ENCODE data around the gene PTPRN2.

The PTPRN2 gene

DNA sequence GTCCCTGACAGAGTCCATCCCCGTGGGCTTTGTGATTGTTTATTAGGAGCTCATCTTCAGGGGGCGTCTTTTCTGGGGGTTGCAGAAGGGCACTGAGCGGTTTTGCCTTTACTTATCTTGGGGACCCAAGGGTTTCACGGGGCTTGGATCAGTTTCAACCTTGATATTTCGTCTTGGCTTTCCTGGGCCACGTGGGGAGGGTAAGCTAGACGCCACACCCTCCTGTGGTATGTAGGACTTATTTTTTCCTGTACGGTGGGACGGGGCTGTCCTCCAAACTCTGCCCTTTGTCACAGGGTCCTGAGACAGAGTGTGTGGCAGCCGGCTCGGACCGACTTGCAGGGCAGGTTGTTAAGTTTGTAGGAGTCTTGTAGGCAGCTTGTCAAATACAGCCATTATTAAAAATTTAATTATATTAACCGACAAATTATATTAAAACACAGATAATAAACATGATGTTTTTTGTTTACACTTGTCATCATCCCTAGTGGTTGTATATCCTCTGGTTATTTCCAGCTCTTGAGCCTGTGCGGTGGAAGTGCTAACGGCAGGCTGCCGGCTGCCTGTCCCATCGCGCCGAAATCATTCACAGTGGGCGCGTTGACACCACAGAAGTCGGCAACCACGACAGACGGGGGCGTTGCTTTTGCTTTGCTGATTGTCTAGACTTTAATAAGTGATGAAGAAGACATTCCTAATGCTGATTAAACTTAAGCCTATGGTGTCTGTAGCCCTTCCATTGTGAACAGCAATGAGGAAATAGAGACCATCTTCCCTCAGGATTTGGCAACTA, 1057.7 kb downstream of the PTPRN2 start:
- no peak for TF ChIP-seq POLR2A (IDR thresholded peaks at IDR 0.05; ENCODE audit: low read depth, low read length)
- DNase-seq (ENCODE audit: insufficient read length, low spot score) = no peak
- FAIRE-seq = no peak

DNA sequence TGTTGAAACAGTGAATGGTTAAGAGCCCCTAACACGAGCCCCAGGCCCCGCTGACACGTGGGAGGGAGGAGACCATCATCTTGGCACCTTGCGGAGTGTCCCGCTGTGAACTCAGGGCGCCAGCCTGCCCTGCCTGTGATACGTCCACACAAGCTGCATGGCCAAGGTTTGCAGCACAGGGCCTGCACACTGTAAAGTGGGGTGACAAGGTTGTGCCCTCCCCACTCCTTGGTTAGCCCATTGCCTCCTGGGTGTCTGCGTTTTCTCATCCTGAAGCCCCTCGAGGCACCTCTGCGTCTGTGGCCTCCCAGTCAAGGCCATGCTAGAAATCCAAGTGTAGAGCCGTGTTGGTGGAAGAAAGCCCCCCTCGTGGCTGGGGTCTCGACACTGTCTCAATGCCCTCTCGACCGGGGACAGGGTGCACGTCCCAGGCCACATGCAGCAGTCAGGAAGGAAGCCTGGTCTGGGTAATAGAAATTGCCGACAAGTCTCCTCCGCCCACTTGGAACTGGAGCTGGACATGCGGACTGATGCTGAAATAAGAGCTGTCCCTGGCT, 1058.8 kb downstream of the PTPRN2 start:
- no peak for FAIRE-seq

DNA sequence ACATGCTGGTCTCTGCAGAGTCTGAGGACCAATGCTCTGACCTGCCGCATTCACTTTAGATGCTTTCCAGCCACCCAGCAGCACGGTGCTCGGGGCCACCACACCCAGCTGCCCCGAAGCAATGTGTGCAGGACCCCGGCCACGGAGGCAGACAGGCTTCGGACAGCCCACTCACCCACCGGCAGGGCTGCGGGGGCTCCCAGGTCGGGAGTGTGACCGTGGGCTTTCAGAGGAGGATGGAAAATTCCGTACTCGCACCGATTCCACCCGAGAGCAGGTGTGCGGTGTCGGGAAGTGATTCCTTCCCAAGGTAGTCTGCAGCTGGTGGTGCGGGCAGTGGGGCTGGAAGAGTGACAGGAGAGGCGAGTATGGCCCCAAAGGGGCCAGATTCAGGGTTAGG, 1059.9 kb downstream of the PTPRN2 start:
- DNase-seq (ENCODE audit: insufficient read length, low spot score) (no peak), FAIRE-seq (no peak)
- TF ChIP-seq POLR2A (IDR thresholded peaks at IDR 0.05; ENCODE audit: low read depth, low read length) = no peak

More for the DNA sequence above, 1058.8 kb downstream of the PTPRN2 start:
- DNase-seq (ENCODE audit: insufficient read length, low spot score) = no peak
- TF ChIP-seq POLR2A (IDR thresholded peaks at IDR 0.05; ENCODE audit: low read depth, low read length) = no peak

DNA sequence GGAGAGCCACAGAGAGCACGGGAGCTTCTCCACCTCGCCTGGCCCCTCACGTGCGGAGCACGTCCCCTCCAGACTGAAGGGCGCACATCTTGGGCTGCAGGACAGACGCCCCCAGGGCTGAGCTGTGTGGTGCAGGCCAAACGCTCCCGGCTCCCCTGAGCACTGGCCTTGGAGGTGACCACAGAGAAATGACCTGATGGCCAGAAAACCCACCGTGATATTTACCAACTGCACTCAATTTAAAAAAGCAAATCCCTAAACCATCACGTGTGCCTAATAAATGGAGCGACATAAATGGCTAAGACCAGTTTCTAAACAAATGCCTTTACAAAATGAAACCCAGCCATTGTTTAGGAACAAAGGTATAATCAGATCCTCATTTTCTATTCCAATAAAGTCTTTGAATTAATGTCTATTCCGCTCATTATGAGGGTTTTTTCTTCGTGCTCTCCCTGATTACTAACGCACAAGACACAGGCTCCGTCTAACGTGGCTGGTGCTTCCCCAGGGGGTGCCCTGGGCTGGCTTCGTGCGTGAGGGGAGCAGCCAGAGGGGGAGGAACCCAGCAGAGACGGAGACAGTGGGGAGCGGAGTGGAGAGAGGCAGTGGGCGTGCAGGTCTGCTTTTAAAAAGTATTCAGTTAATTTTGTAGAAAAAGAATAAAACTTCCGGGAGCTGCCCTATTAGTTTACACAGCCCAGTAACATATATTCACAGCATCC, 1060.5 kb downstream of the PTPRN2 start:
- DNase-seq (ENCODE audit: insufficient read length, low spot score) = no peak
- TF ChIP-seq POLR2A (IDR thresholded peaks at IDR 0.05; ENCODE audit: low read depth, low read length) = no peak
- FAIRE-seq = no peak

DNA sequence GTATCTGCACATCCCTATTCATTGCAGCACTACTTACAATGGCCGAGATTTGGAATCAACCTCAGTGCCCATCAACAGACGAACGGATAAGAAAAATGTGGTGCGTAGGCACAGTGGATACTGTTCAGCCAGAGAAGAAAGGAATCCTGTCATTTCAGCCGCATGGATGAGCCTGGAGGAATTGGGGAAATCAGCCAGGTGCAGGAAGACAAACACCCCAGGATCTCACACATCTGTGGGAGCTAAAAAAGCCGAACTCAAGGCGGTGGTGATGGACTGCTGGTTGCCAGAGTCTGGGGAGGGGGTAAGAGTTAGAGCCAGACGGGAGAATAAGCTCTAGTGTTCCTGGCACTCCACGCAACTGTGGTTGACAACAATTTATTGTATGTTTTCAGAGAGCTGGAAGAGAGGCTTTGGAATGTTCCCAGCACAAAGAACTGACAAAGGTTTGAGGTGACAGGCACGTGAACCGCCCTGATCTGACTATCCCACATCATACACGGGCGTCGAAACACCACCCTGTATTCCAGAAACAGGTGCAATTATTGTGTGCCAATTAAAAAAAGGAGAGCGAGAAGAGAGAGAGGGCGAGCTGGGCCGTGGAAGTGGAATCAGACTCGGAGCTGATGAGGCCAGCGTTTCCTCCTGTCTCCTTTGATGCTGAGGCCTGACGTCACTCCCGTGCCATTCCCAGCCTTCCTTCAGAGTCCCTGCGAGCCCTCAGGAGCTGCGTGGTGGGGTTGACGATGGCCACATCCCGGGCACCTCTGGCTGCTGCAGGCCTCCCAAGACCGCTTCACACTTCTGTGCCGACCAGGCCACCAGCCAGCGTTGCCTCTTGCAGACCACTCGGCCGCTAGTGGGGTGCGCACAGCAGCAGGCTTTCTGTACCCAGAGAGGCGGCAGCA, 1061.4 kb downstream of the PTPRN2 start:
- no peak for TF ChIP-seq POLR2A (IDR thresholded peaks at IDR 0.05; ENCODE audit: low read depth, low read length)
- FAIRE-seq (no peak), DNase-seq (ENCODE audit: insufficient read length, low spot score) (no peak)

DNA sequence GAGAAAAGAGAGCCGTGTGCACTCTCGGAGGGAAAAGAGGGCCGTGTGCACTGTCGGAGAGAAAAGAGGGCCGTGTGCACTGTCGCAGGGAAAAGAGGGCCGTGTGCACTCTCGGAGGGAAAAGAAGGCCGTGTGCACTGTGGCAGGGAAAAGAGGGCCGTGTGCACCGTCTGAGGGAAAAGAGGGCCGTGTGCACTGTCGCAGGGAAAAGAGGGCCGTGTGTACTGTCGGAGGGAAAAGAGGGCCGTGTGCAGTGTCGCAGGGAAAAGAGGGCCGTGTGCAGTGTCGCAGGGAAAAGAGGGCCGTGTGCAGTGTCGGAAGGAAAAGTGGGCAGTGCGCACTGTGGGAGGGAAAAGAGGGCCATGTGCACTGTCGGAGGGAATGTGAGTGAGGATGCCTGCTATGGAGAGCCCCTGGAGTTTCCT, 1062.1 kb downstream of the PTPRN2 start:
- TF ChIP-seq POLR2A (IDR thresholded peaks at IDR 0.05; ENCODE audit: low read depth, low read length) = no peak
- no peak for DNase-seq (ENCODE audit: insufficient read length, low spot score)
- FAIRE-seq = no peak

DNA sequence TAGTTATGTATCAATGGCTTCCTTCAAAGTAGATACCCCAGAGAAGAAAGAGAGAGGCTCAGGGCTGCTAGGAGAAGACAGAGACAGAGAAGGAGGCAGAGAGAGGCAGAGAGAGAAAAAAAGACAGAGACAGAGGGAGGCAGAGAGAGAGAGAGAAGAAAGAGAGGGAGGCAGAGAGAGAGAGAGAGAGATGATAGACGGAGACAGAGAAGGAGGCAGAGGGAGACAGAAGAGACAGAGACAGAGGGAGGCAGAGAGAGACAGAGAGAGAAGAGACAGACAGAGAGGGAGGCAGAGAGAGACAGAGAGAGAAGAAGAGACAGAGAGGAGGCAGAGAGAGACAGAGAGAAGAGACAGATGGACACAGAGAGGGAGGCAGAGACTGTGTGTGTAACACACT, 1062.9 kb downstream of the PTPRN2 start:
- DNase-seq (ENCODE audit: insufficient read length, low spot score) = no peak
- no peak for FAIRE-seq
- no peak for TF ChIP-seq POLR2A (IDR thresholded peaks at IDR 0.05; ENCODE audit: low read depth, low read length)

DNA sequence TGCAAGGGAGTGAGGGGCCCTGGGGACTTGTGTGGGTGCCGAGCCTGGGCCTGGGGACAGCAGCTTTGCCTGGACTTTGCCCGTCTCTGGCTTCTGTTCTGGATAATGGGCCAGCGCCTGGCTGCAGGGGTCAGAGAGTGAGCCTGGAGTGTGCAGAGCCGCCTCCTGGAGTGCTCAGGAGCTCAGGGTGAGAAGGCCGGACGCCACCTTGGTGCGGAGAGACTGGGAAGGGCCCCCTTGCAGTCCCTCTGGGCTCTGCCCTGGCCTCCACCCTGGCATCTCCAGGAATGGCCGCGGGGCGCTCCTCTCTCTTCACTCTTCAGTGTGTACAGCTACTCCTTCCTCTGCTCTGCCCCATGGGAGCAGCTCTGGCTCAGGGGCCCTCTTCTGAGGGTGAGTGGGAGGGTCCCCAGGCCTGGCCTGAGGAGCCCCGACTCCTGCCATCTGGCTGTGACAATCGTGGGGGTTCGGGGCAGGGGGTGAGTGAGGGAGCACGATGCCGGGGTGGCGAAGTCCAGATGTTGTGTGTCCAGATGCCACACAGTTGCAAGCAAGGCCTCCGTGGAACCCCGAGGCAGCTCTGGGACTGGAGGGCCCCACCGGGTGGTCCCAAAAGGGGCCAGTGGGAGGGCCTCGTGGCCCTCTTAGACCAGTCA, 1063.7 kb downstream of the PTPRN2 start:
- no peak for TF ChIP-seq POLR2A (IDR thresholded peaks at IDR 0.05; ENCODE audit: low read depth, low read length)
- DNase-seq (ENCODE audit: insufficient read length, low spot score) (no peak), FAIRE-seq (no peak)

DNA sequence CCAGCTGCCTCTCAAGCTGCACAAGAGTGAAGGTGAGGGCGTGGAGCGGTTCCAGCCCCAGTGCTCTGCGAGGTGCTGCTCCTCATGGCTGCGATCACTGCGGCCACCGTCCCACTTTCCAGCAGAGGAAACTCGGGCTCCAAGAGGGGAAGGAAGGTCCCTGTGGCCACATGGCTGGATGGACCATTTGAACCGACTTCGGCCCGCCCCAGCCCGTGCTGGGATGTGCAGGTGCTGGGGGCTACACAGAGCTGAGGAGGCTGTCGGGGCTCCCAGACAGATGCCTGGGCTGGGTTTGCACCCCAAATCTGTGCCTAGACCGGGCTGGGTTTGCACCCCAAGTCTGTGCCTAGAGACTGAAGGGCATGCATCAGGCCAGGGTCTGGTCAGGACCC, 1064.3 kb downstream of the PTPRN2 start:
- TF ChIP-seq POLR2A (IDR thresholded peaks at IDR 0.05; ENCODE audit: low read depth, low read length) = no peak
- DNase-seq (ENCODE audit: insufficient read length, low spot score) (no peak), FAIRE-seq (no peak)

DNA sequence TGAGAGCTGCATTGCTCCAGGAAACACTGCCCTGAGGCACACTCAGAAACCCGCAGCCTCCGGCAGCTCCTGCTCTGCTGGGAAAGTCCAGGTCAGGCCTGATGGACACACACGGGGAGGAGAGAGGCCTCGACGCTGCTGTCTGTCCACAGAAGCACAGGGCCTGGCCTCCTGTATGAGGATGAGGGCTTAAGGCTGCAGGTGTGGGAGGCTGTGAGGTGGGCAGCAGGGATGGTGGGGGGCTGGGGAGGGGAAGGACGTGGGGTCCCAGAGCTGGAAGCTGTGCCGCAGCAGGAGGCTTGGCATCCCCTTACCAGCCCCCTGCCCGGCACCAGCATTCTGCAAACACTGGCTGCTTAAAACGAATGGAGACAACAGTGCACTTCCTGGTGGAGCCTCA, 1064.7 kb downstream of the PTPRN2 start:
- DNase-seq (ENCODE audit: insufficient read length, low spot score) (no peak), FAIRE-seq (no peak)
- no peak for TF ChIP-seq POLR2A (IDR thresholded peaks at IDR 0.05; ENCODE audit: low read depth, low read length)

DNA sequence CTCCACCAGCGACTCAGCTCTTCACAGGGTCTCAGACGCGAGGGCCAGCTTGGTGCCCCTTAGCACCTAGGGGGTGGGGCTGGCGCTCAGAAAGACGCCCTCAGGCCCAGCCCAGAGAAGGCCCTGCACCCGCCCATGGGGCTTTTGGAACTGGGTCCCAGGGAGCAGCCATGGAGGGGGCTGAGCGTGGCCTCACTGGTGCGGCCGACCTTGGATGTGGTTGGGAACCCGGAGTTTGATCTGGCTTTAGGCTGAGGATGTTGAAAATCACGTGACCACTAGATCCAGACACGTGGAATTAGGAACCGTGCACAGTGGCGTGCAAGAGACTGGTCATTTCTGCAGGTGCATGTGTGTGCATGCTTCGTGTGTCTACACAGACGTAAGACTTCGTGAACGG, 1065.4 kb downstream of the PTPRN2 start:
- TF ChIP-seq POLR2A (IDR thresholded peaks at IDR 0.05; ENCODE audit: low read depth, low read length) = no peak
- DNase-seq (ENCODE audit: insufficient read length, low spot score) (no peak), FAIRE-seq (no peak)

DNA sequence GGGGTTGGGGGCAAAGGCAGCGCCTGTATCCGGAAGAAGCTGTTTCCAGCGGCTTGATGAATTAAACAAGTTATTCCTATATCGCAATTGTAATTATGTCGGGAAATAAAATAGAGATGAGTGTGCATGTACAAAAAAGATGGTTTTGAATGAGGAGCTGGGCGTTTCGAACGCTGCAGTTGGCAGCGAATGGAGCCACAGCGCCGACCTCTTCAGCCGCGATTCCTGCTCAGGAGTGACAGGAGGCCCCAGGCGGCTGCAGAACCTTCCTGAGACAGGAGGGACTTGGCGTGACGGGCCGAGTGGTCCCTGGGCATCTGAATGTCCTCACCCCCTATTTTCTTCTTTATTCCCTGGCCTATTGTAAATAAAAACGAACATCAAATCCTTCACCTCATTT, 1065.9 kb downstream of the PTPRN2 start:
- TF ChIP-seq POLR2A (IDR thresholded peaks at IDR 0.05; ENCODE audit: low read depth, low read length) = no peak
- no peak for DNase-seq (ENCODE audit: insufficient read length, low spot score)
- FAIRE-seq = no peak

DNA sequence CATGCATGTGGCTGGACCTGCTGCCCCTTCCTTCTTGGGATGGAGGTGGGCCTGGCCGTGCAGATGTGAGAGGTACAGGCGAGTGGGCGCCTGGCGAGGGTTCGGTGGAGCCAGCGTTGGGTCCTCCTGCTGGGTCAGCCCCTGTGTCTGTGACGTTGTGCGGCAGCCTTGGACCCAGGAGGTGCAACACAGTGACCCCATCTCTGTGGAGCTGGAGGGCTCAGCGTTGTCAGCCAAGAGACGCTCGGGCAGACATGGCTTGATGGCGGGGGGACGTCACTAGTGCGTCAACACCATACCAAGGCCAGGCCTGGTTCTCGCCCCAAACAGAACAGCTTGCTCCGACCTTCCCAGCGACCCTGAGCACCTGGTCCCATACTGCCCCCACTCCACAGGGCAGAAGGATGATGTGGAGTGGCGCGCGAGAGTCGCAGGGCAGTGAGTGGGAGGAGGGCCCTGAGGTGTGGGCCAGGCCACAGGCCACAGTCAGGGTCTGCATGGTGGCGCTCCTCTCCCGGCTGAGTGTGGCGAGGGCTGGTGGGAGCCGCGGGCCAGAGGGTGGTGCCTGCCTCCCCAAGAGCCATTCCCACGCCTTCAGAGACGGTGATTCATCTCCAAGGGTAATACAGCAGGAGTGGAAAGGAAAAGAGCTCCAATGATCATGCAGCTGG, 1066.4 kb downstream of the PTPRN2 start:
- FAIRE-seq (no peak), DNase-seq (ENCODE audit: insufficient read length, low spot score) (no peak)
- TF ChIP-seq POLR2A (IDR thresholded peaks at IDR 0.05; ENCODE audit: low read depth, low read length) = no peak
